ENCODE data around the gene C11orf21.

C11orf21 gene

DNA sequence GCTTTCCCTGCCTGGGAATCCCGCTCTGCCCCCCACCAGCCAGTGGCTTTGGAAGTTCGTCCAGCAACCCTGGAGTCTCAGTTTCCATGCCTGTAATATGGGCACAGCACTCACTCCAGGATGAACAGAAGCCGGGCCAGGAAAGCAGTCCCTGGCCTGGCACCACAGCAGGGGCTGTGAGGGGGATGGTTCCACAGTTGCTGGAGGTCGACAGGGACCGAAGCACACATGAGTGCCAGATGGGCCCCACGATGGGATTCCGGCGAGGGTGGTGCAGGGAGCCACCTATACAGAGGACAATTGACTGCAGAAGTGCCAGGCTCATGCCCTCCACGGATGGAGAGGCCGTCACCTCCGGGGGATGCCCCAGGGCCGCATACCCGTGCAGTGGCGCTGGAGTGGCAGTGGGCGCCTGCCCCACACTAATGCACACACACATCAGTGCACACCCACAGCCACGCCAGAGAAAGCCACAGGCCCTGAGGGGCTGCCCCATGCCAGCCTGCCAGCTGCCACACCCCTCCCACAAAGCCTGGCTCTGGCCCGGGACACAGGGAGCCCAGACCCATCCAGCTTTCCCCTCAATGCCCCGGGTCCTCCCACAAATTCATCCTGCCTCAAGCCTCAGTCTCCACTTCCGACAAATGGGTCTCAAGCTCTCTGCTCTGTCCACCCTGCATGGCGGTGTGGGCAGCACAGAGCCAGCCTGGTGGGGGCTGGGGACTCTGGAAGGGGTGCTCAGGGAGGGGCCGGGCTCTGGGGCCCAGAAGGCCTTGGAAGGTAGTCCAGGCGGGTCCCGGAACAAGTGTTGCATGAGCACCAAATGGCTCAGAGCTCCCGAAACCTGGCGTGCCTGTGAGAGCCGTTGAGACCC lies 41.0 kb downstream of the C11orf21 start:
- no peak for DNase-seq (ENCODE audit: low spot score)

DNA sequence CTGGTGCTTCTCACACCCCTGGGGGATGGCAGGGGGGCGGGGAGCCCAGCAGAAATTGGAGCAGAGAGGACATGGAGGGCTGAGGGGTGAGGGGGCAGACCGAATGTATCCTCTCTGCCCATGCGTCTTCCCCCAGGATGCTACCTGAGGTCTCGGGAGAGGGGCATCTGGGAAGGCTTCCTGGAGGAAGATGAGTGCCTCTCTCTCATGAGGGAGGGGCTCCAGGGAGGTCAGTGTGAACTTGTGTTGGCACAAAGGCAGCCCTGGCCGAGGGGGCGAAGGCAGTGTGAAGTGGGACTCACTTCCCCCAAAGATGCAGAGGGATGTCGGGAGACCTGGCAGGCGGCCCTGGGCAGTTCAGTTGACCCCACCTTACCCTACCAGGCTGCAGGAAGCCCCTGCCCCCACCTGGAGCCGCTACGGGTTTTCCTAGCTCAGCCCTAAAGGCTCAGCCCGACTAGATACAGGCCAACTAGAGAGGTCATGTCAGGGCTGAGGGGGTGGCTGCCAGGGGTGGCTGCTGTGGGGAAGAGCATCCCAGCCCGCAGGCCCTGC lies 41.7 kb downstream of the C11orf21 start:
- DNase-seq (ENCODE audit: low spot score), result no peak

DNA sequence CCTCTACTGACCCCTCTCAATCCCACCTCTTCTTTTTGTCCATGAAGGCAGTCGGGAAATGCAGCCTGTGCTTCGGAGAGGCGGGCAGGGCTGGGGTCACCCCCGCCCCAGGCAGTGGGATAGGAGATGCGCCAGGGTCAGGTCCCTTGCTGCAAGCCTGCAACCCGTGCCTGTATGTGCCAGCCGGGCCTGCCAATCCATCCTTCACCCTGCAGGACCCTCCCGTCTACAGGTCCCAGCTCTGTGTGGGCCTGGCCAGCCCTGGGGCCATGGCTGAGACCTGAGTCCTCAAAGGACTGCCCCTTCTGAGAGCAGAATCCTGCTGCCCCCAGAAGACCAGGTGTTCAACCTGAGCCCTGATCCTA lies 42.3 kb downstream of the C11orf21 start:
- DNase-seq (ENCODE audit: low spot score), result no peak

DNA sequence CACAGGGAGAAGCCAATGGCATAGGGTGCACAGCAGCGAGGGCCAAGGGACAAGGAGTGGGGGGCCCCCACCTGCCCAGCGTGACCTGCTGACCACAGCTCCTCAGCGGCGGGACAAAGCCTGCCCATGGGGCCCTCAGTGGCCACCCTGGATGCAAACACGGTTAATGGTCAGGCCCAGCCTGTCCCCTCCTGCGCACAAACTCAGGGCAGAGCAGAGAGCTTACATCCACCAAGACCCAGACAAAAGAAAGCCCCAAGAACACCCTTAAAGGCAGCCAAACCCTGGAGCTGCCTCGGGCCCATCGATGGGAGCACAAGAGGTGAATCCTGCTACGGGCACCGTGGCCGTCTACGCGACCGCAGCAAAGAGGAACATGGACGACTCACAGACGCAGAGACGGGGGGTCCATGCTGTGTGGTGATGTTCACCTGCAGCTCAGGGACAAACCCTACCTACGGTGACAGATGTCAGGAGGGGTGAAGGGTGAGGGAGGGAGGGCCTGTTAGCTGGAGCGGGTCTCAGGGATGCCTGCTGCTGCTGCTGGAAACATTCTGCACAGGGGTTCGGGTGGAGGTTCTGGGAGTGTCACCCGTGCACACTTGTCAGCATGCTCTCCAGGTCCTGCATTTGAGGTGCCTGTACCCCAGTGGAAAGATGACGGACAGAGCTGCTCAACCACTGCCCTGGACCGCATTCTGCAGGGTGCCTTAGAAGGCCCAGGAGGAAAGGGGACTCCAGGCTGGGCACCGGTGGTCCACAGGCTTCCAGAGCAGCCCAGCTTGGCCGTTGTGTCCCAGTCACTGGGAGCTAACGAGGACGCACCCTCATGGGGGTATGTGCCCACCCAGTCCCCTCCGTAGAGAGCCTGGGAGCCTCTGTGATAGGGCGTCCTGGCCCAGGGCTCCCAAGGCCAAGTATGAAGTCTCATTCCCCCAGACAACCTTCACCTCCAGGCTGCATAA lies 42.9 kb downstream of the C11orf21 start:
- DNase-seq (ENCODE audit: low spot score), result no peak

DNA sequence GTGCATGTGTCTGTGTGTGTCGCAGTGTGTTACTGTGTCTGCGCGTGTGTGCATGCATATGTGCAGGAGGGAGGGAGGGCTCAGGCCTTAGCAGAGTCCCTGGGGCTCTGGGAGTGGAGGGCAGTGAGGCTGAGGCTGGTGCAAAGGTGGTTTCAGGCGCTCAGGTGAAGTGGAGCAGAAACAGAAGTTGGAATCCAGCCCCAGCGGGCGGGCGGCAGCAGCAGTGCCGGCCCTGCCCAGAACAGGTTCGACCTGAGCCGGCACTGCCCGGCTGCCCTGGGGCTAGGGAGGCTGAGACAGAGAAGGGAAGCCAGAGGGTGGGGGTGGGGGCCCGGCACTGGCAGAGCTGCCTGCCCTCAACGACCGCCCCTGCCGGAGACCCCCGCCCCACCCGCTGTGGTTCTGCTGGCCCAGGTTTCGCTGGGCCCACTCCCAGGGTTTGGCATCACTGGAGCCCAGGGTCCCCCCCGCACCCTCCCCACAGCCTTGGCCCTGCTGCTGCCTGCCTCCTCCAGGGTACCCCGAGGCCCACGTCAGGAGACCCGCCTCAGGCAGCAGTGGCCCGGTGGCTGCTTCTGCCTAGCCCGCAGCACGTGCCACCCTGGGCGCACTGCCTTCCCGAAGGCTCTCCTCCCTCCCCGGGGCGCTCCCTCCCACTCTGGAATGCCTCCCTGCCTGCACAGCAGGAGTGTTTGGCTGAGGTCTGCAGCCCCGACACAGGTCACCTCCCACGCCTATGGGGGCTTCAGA lies 44.6 kb downstream of the C11orf21 start:
- no peak for DNase-seq (ENCODE audit: low spot score)

DNA sequence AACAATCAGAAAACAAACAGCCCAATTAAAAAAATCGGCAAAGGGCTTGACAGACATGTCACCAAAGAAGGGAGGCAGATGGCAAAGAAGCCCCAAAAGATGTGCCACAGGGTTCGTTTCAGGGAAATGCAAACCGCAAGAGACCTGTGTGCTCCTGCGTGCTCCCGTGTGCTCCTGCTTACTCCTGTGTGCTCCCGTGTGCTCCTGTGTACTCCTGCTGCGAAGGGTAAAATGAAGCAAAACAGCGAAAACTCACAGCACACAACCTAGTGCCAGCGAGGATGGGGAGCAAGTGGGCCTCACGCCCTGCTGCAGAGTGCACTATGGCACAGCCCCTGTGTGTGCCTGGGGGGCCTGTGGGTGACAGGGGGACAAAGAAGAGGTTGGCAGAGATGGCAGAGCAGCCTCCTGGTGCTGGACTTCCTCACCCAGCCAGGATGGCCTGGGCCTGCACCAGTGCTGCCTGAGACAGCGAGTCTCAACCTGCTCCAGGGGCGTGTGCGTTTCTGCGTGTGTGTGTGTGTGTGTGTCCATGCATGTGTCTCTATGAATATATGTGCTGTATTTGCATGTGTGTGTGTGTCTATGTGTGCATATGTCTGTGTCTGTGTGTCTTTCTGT lies 45.3 kb downstream of the C11orf21 start:
- no peak for DNase-seq (ENCODE audit: low spot score)

DNA sequence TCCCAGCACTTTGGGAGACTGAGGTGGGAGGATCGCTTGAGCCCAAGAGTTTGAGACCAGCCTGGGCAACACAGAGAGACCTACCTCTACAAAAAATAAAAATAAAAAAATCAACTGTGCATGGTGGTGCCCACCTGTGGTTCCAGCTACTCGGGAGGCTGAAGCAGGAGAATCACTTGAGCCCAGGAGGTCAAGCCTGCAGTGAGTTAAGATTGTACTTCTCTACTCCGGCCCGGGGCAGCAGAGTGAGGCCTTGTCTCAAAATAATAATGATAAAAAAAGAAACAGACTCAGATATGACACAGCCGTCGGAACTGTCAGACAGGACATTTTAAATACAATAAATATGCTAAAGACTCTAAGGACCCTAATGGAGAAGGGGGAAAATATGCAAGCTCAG lies 49.7 kb downstream of the C11orf21 start:
- DNase-seq (ENCODE audit: low spot score), result no peak

DNA sequence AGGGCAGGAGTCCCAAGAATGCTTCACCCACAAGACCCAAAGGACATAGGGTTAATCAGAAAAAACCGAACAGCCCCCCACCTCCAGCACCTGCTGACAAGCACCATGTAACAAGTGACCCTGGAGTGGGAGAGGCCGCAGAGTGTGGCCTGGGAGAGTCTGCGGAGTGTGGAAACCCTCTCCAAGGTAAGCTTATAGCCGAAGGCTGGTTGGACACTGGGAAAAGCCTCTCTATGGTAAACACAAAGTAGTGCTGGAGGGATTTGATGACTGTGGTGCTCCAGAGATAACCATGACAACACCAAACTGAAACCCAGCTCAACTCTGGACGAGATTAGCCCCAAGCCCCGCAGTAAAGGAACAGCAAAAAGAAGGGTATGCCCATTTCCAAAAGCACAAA lies 50.6 kb downstream of the C11orf21 start:
- DNase-seq (ENCODE audit: low spot score), result no peak

DNA sequence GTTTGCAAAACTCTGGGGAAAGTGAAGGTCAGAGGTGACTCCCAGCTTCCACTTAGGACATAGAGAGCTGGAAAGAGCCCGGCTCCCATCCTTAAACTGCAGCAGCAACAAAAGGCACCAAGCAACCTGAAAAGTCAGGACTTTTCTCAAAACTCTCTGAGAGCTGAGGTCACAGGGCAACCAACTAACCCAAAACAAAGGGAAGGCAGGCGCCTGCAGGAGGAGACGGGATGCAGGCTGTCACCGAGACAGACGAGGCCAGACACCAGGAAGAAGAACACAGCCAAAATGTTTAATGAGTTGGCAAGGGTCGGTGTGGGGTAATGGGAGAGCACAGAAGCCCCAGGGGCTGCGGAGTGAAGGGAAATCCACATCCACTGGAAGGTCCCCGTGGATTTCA lies 51.2 kb downstream of the C11orf21 start:
- no peak for DNase-seq (ENCODE audit: low spot score)

DNA sequence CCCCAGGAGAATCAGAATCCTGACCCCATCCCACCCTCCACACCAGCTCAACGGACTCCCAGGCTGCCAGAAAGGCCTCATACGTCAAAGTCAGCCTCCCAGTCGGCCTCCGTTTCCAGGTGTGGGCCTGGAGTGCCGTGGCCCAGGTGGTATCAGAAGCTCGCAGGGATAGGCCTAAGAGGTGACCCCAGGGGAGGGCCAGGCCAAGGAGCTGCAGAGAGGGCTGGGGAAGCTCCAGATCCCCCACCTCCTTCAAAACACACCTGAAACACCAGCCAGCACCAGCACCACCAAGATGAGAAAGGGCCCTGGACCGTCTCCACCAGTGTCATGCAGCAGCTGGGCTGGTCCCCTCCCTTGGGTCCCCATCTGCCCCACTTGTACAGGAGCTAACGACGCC lies 51.7 kb downstream of the C11orf21 start:
- no peak for DNase-seq (ENCODE audit: low spot score)

DNA sequence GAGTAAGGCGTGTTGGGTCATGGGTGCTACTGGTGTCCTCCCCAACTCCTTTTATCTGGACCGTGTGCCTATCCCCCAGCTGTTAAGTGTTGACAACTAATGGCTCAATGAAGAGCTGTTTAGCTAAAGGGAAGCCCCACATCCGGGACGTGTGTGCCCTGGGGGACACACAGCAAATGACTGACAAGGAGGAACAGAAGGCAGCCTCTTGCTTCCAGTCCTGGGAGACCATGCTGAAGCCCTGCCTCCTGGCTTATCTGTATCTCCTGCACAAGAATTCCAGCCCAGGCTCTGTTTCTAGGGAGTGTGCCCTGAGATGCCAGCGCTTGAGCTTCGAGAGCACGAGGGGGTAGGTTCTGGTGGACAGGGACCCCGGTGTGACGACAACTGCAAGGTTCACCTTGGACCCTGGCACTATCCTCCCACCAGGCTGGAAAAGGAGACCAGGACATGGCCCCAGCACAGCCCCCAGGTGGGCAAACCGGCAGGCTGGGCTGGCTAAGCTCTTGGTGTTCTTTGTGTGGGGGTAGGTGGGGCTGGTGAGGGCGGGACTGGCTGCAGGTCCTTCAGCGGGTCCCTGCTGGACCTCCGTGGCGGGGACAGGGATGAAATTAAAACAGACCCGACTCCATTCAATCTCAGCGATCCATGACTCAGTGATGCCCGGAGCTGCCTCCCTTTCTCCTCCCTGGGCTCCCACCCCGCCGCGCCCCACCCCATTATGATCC lies 52.4 kb downstream of the C11orf21 start:
- DNase-seq (ENCODE audit: low spot score), result no peak

DNA sequence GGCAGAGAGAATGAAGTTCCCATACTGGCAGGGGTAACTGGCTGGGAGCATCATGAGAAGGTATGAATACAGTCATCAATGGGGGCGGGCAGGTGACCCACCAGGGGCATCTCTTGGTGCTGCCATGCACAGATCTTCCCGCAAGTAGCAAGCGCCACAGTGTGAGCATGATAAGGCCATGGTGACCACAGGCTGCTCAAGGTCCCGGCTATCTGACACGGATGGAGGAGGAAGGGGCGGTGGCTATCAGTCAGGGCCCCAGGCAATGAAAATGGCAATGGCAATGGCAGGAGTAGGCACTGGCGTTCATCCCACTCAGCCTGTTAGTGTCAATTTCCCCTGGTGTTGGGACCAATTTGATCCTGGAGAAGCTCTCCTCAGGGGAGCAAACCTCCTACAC lies 53.0 kb downstream of the C11orf21 start:
- no peak for DNase-seq (ENCODE audit: low spot score)

DNA sequence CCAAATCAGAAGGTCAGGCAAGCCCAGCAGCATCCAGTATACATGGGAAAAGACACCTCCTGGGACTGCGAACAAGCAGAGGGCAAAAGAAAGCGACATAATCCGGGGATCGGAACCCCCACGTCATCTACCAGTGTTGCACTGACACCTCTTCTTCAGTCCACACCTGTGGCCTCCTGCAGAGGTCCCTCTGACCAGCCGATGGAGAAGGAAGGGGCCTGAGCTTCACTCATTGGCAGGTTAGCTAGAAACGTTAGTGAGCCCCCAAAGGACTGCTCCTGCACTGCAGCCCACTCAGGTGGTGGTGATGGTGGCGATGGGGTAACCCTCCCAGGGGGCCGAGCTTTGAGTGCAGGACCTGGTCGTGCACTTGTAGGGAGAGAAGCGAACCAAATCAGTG lies 53.5 kb downstream of the C11orf21 start:
- DNase-seq (ENCODE audit: low spot score), result no peak

DNA sequence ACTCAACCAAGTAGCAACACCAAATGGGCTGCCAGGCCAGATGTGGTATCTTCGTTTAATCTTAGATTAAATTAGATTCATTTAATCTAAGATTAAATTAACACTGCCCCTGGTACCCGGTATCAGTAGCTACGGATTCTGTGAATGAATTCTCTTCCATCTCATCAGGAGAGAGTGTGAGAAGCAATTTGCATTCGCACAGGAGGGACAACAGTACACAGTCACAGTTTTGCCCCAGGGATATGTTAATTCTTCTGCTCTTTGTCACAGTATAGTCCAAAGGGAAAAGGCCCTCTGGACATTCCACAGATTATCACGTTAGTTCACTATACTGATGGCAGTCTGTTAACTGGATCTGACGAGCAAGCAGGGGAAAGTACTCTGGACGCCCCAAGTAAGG lies 54.2 kb downstream of the C11orf21 start:
- DNase-seq (ENCODE audit: low spot score), result peak; percentile 42

Small RNAs within 50 kb of the gene (small RNA-seq; reads per million reads assigned to genes)
- gene RNU6-878P, result 0 reads per million in 2 experiments
